ENCODE data around the gene MAPK8IP3. TPM values are rescaled to one million over a fixed set of nuclear protein-coding genes. Genes with fewer than 3 reads are reported as not detected.

MAPK8IP3 gene
- total and polyA plus RNA-seq, 9 of the 15 experiments (the other 6 are each of a cell fraction or from before 2014, with no cell fraction given) = 0.17 to 58.7 (median 16.7) TPM

DNA sequence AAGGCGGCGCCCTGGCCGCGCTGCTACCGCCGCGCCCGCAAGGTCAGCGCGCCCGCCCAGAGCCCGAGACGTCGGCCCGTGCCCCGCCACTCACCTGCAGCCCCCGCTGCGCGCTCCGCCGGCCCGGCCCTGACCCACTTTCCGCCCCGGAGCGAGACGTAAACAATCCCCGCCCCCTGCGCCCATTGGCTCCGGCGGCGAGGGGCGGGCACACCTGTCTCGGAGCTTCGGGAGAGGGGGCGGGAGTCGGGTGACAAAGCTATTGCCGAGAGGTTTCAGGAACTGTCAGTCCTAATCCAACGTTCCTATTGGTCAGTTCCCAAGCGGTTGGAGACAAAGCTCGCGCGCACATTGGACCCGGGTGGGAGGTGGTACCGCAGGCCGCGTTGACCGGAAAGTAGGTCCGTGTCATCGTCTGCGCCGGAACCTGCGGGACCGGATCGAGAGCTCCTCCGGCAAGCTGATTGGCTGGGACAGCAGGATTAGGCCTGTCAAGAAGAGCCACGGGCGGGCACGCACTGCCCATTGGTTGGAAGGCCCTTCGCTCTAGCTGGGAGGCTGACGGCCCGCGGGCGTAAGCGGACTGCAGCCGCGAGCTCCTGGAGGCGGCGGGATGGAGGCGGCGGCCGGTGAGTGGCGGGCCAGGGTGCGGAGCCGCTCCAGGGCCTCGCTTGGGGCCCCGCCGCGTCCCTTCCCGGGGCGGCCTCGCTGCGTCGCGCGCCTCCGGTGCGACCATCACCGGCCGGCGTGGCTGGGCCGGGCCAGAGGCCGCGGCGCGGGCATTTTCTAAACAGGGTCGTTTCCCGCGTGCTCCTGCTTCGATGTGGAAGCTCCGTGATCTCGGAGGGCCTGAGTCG is 76.6 kb downstream of the MAPK8IP3 start, which contains the start of the genes NUBP2 and SPSB3 (continued):
- TF ChIP-seq, protein P1, sequence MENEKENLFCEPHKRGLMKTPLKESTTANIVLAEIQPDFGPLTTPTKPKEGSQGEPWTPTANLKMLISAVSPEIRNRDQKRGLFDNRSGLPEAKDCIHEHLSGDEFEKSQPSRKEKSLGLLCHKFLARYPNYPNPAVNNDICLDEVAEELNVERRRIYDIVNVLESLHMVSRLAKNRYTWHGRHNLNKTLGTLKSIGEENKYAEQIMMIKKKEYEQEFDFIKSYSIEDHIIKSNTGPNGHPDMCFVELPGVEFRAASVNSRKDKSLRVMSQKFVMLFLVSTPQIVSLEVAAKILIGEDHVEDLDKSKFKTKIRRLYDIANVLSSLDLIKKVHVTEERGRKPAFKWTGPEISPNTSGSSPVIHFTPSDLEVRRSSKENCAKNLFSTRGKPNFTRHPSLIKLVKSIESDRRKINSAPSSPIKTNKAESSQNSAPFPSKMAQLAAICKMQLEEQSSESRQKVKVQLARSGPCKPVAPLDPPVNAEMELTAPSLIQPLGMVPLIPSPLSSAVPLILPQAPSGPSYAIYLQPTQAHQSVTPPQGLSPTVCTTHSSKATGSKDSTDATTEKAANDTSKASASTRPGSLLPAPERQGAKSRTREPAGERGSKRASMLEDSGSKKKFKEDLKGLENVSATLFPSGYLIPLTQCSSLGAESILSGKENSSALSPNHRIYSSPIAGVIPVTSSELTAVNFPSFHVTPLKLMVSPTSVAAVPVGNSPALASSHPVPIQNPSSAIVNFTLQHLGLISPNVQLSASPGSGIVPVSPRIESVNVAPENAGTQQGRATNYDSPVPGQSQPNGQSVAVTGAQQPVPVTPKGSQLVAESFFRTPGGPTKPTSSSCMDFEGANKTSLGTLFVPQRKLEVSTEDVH (IDR thresholded peaks at IDR 0.05; ENCODE audit: low read depth, partially characterized antibody) = peak; percentile 90
- TF ChIP-seq POLR2B (IDR thresholded peaks at IDR 0.05; ENCODE audit: low read depth, partially characterized antibody) (no peak), C11orf30 (IDR thresholded peaks at IDR 0.05; ENCODE audit: low read depth) (peak; percentile 99), ZNF239 (CRISPR knock-in tag; IDR thresholded peaks at IDR 0.05) (no peak; the same call in 1 of the 2 replicates), ZNF12 (CRISPR knock-in tag; IDR thresholded peaks at IDR 0.05) (no peak), POLR2G (IDR thresholded peaks at IDR 0.05; ENCODE audit: low read depth, low read length) (peak; percentile 87), ZSCAN29 (IDR thresholded peaks at IDR 0.05) (no peak), CHD2 (IDR thresholded peaks at IDR 0.05; ENCODE audit: low read depth, low read length) (peak; percentile 90), TEAD4 (IDR thresholded peaks at IDR 0.05; ENCODE audit: low read length) (no peak), TEAD4 (CRISPR knock-in tag; IDR thresholded peaks at IDR 0.05; ENCODE audit: borderline replicate concordance) (no peak), RB1 (IDR thresholded peaks at IDR 0.05; ENCODE audit: low read depth) (peak; percentile 76)
- TF ChIP-seq, protein P2, sequence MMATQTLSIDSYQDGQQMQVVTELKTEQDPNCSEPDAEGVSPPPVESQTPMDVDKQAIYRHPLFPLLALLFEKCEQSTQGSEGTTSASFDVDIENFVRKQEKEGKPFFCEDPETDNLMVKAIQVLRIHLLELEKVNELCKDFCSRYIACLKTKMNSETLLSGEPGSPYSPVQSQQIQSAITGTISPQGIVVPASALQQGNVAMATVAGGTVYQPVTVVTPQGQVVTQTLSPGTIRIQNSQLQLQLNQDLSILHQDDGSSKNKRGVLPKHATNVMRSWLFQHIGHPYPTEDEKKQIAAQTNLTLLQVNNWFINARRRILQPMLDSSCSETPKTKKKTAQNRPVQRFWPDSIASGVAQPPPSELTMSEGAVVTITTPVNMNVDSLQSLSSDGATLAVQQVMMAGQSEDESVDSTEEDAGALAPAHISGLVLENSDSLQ (IDR thresholded peaks at IDR 0.05) = peak; percentile 100
- TF ChIP-seq, protein P3, sequence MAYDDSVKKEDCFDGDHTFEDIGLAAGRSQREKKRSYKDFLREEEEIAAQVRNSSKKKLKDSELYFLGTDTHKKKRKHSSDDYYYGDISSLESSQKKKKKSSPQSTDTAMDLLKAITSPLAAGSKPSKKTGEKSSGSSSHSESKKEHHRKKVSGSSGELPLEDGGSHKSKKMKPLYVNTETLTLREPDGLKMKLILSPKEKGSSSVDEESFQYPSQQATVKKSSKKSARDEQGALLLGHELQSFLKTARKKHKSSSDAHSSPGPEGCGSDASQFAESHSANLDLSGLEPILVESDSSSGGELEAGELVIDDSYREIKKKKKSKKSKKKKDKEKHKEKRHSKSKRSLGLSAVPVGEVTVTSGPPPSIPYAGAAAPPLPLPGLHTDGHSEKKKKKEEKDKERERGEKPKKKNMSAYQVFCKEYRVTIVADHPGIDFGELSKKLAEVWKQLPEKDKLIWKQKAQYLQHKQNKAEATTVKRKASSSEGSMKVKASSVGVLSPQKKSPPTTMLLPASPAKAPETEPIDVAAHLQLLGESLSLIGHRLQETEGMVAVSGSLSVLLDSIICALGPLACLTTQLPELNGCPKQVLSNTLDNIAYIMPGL (CRISPR knock-in tag; IDR thresholded peaks at IDR 0.05) = no peak
